ENCODE data around the gene VPS13A.

DNA sequence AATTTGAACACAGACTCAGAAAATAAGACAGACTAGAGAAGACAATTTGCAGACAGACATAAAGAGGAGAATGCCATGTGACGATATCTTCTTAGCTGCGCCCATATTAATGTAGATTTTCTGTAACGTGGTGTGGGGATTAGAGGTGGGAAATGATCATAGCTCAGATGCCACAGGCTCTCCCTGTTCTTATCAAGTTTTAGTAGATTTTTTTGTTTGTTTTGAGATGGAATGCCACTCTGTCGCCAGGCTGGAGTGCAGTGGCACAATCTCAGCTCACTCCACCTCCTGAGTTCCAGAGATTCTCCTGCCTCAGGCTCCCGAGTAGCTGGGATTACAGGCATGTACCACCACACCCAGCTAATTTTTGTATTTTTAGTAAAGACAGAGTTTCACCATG, 59.4 kb downstream of the VPS13A start:
- TF ChIP-seq ZNF274 (IDR thresholded peaks at IDR 0.05; ENCODE audit: low read depth, low read length) (no peak), YY1 (IDR thresholded peaks at IDR 0.05; ENCODE audit: insufficient read depth, insufficient read length) (no peak), SUZ12 (IDR thresholded peaks at IDR 0.05; ENCODE audit: extremely low read depth, insufficient read depth, insufficient read length) (no peak)

Data from NT2/D1 (cell line).